Measurements from ENCODE around the gene SLC35F4. TPM values are rescaled to one million over a fixed set of nuclear protein-coding genes. Genes with fewer than 3 reads are reported as not detected.

Gene SLC35F4
- total and polyA plus RNA-seq, 2 of the 8 experiments (the other 6 are each of a cell fraction or from before 2014, with no cell fraction given), result not detected

DNA sequence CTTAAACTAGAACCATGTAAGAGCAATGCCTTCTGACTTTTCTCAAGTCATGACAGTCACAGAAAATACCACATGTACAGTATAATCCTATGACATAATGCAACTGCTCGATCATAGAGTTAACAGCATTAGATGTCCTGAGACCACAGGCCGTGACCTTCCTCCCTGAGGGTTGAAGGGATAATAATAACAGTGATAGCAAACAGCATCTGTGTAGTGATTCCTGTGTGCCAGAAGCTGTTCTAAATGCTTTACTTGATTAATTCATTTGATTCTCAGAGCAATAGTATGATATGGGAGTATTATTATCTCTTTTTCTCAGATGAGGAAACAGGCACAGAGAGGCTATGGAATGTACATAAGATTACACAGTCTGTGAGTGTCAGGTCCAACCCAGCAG, 53.2 kb downstream of the SLC35F4 start:
- Histone ChIP-seq H3K79me1 (ENCODE audit: low read depth, low read length) (no peaks in the 10 kb centered on the region), H3K9ac (replicated peaks in 1 of 4; ENCODE audit: extremely low read depth in 1 of 4, low read depth in 3 of 4, low read length in 3 of 4) (no peak overlapping the region)
- no peak for TF ChIP-seq JUN (IDR thresholded peaks at IDR 0.05; ENCODE audit: low read depth, low read length)
- TF ChIP-seq NANOG (IDR thresholded peaks at IDR 0.05; ENCODE audit: insufficient read depth, low read depth, low read length, poor library complexity, severe bottlenecking), result no peak
- TF ChIP-seq CTBP2 (IDR thresholded peaks at IDR 0.05; ENCODE audit: borderline replicate concordance, insufficient read depth, insufficient read length, low read length), result no peak
- no peak for TF ChIP-seq HDAC2 (IDR thresholded peaks at IDR 0.05; ENCODE audit: borderline replicate concordance in 1 of 2, low read depth in 2 of 2, low read length in 2 of 2)
- no peak for TF ChIP-seq EGR1 (IDR thresholded peaks at IDR 0.05; ENCODE audit: borderline replicate concordance, low read depth, low read length)
- no peak for TF ChIP-seq PHF8 (conservative IDR thresholded peaks at IDR 0.05; ENCODE audit: low read depth, low read length)
- TF ChIP-seq FOSL1 (IDR thresholded peaks at IDR 0.05; ENCODE audit: insufficient read depth, low read depth, low read length), result no peak
- TF ChIP-seq CREB1 (IDR thresholded peaks at IDR 0.05), result no peak
- TF ChIP-seq SUZ12 (IDR thresholded peaks at IDR 0.05; ENCODE audit: low read length), result no peak
- no peak for TF ChIP-seq CBX5 (IDR thresholded peaks at IDR 0.05; ENCODE audit: low read depth, low read length)
- TF ChIP-seq BACH1 (IDR thresholded peaks at IDR 0.05; ENCODE audit: low read length), result no peak
- TF ChIP-seq, protein P1, sequence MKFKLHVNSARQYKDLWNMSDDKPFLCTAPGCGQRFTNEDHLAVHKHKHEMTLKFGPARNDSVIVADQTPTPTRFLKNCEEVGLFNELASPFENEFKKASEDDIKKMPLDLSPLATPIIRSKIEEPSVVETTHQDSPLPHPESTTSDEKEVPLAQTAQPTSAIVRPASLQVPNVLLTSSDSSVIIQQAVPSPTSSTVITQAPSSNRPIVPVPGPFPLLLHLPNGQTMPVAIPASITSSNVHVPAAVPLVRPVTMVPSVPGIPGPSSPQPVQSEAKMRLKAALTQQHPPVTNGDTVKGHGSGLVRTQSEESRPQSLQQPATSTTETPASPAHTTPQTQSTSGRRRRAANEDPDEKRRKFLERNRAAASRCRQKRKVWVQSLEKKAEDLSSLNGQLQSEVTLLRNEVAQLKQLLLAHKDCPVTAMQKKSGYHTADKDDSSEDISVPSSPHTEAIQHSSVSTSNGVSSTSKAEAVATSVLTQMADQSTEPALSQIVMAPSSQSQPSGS (IDR thresholded peaks at IDR 0.05; ENCODE audit: low read length), result no peak
- TF ChIP-seq SP4 (IDR thresholded peaks at IDR 0.05; ENCODE audit: low read length), result no peak

More for the DNA sequence above, 53.2 kb downstream of the SLC35F4 start:
- Histone ChIP-seq H2BK5ac (ENCODE audit: low read depth, low read length) (no peak overlapping the region), H4K8ac (ENCODE audit: extremely low read depth, insufficient read depth, low read length) (no peak overlapping the region), H3K56ac (replicated peaks; ENCODE audit: insufficient read length, low read depth, low read length) (no peak overlapping the region), H2AFZ (ENCODE audit: low read length) (no peak overlapping the region), H2BK12ac (ENCODE audit: low read depth, low read length) (no peak overlapping the region), H3K36me3 (ENCODE audit: control insufficient read depth in 2 of 4, insufficient read depth in 4 of 4, low read length in 3 of 4) (no peaks in the 10 kb centered on the region), H3K23me2 (ENCODE audit: low read depth, low read length) (no peaks in the 10 kb centered on the region), H3K9me3 (ENCODE audit: insufficient read depth in 2 of 2, low read depth in 1 of 2, low read length in 1 of 2) (peaks cover 0 to 2% of the 10 kb centered on the region in 2 experiments; a peak in 1 of 4 replicates), H3K27me3 (replicated peaks in 1 of 4; ENCODE audit: control insufficient read depth in 3 of 4, extremely low read depth in 1 of 4, insufficient read depth in 3 of 4, low read length in 3 of 4) (no peaks in the 10 kb centered on the region), H2BK120ac (replicated peaks; ENCODE audit: low read depth, low read length) (no peak overlapping the region), H3K4me2 (ENCODE audit: insufficient read depth in 1 of 2, low read depth in 2 of 2, low read length in 2 of 2) (no peak overlapping the region), H3K4ac (replicated peaks; ENCODE audit: insufficient read length, low read depth, low read length) (no peak overlapping the region), H3K14ac (ENCODE audit: insufficient read length) (no peak overlapping the region), H3K4me3 (ENCODE audit: extremely low read depth in 1 of 4, insufficient read depth in 2 of 4, low read depth in 3 of 4, low read length in 4 of 4) (no peak overlapping the region), H3K4me1 (replicated peaks in 1 of 4; ENCODE audit: control insufficient read depth in 3 of 4, insufficient read depth in 4 of 4, low read length in 3 of 4) (peaks cover 0 to 3% (median 0%) of the 10 kb centered on the region in 4 experiments; a peak in 2 of 7 replicates), H4K5ac (ENCODE audit: insufficient read length, low read depth, low read length) (no peak overlapping the region), H3K27ac (ENCODE audit: low read depth, low read length) (no peak overlapping the region), H3K18ac (ENCODE audit: extremely low read depth, low read length) (no peak overlapping the region), H4K91ac (replicated peaks; ENCODE audit: insufficient read length, low read length) (peak overlapping the region; percentile 17), H2AK5ac (ENCODE audit: low read depth, low read length) (no peak overlapping the region), H2BK15ac (ENCODE audit: low read length) (no peak overlapping the region), H4K20me1 (replicated peaks in 1 of 2; ENCODE audit: control insufficient read depth in 1 of 2, insufficient read depth in 2 of 2, low read length in 2 of 2) (no peaks in the 10 kb centered on the region), H2BK20ac (ENCODE audit: low read length) (no peak overlapping the region), H3K23ac (ENCODE audit: insufficient read length) (no peak overlapping the region), H3K79me2 (ENCODE audit: control insufficient read depth in 1 of 2, insufficient read depth in 2 of 2, low read length in 2 of 2) (no peaks in the 10 kb centered on the region)
- FAIRE-seq (no peak), DNase-seq (ENCODE audit: low read depth in 1 of 2, low spot score in 2 of 2) (no peak)
- WGBS, 2 experiments (ENCODE audit: extremely low coverage in 1 of 2, insufficient coverage in 1 of 2, insufficient read length in 1 of 2, insufficient replicate concordance in 2 of 2, low coverage in 1 of 2, low lambda C conversion rate in 2 of 2, missing lambda C conversion rate in 1 of 2), result 94% methylated on average over 2 of the region's 2 CpGs; no CpG with 5 or more reads in 1 of the 2 experiments
- POLR2A ChIA-PET (ENCODE audit: partially characterized antibody), result no interaction called here
- CTCF ChIA-PET (ENCODE audit: partially characterized antibody), result interaction anchor here (1.9 kb wide), 1 partner anchor 120 kb away, joined by 4 read pairs; no protein-coding TSS in a partner anchor
